Muscle layer of colon (tissue), 2 donors: ENCODE data around the gene TAS2R60.

ENCODE experiments used
- H3K27ac ChIP-seq: one replicate; pipeline ENCODE4 v1.7.0; 2013; ENCODE audit warnings: low read depth, mild to moderate bottlenecking, low read length, moderate library complexity
- H3K27me3 ChIP-seq, 2 donors: one replicate each; pipeline ENCODE4 v1.7.0; 2013; ENCODE audit warnings: low read length in 2 of 2, mild to moderate bottlenecking in 2 of 2; ENCODE audit not compliant: insufficient read depth in 2 of 2, control insufficient read depth in 1 of 2
- H3K36me3 ChIP-seq: one replicate; pipeline ENCODE4 v1.7.0; 2013; ENCODE audit warnings: mild to moderate bottlenecking, low read length; ENCODE audit not compliant: insufficient read depth
- H3K4me1 ChIP-seq: one replicate; pipeline ENCODE4 v1.7.0; 2013; ENCODE audit warnings: mild to moderate bottlenecking, low read length; ENCODE audit not compliant: insufficient read depth
- H3K4me3 ChIP-seq, 2 donors: one replicate each; pipeline ENCODE4 v1.7.0; 2013; ENCODE audit warnings: low read length in 2 of 2, low read depth in 1 of 2, mild to moderate bottlenecking in 1 of 2, moderate library complexity in 1 of 2
- H3K9ac ChIP-seq: one replicate; pipeline ENCODE4 v1.7.0; 2013; ENCODE audit warnings: low read length
- H3K9me3 ChIP-seq: one replicate; pipeline ENCODE4 v1.7.0; 2013; ENCODE audit warnings: mild to moderate bottlenecking, low read length
- donor health status: abdominal sarcoma.
- donor health status: Adenocarcinoma of cecum.

Gene TAS2R60, protein sequence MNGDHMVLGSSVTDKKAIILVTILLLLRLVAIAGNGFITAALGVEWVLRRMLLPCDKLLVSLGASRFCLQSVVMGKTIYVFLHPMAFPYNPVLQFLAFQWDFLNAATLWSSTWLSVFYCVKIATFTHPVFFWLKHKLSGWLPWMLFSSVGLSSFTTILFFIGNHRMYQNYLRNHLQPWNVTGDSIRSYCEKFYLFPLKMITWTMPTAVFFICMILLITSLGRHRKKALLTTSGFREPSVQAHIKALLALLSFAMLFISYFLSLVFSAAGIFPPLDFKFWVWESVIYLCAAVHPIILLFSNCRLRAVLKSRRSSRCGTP

DNA sequence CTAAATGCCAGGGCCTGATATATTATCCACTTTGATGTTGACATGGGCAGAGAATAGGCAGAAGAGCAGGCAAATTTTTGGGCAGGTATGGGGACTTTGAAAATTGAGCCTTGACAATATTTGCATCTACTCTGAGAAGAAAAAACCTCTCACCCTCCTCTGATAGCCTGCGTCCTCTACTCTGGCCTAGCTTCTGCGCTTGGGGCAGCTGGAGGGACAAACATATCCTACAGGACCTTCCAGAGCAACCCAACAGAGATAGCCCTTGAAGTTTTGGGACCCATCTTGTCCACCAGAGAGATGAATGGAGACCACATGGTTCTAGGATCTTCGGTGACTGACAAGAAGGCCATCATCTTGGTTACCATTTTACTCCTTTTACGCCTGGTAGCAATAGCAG, at the start of gene TAS2R60:
TAS2R60 (plus strand) TSS at position 301 of the 400 bp plus-strand sequence; CDS start at position 301, 0 bp downstream.
- H3K4me1 ChIP-seq: no peaks in the 10 kb centered on the region
- no peak within 1 kb of the TSS for H3K27ac ChIP-seq
- H3K4me3 ChIP-seq: no peak within 1 kb of the TSS

DNA sequence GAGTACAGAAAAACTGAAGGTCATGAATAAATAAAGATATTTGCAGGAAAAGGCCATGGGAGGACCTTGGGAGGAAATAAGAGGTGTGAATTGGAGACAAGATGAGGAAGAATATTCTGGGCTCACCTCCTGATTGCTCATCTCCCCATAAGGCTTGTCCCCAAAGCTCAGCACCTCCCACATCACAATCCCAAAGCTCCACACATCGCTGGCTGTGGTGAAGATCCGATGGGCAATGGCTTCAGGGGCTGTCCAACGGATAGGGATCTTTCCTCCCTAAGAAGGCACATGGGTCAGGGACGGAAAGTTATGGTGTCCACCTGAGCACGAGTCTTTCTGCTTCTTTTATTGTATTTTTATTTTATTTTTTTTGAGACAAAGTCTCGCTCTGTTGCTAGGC, 49.2 kb upstream of the TAS2R60 start:
- H3K9me3 ChIP-seq: no peaks in the 10 kb centered on the region
- H3K36me3 ChIP-seq: peaks cover 21% of the 10 kb centered on the region
- H3K4me3 ChIP-seq: no peak overlapping the region
- H3K4me1 ChIP-seq: peaks cover 53% of the 10 kb centered on the region
- no peak overlapping the region for H3K9ac ChIP-seq
- no peaks in the 10 kb centered on the region for H3K27me3 ChIP-seq
- no peak overlapping the region for H3K27ac ChIP-seq

More for the DNA sequence above, at the start of gene TAS2R60:
- Histone ChIP-seq H3K36me3 (no peaks in the 10 kb centered on the region), H3K9ac (no peak within 1 kb of the TSS), H3K9me3 (no peaks in the 10 kb centered on the region), H3K27me3 (no peaks in the 10 kb centered on the region)

DNA sequence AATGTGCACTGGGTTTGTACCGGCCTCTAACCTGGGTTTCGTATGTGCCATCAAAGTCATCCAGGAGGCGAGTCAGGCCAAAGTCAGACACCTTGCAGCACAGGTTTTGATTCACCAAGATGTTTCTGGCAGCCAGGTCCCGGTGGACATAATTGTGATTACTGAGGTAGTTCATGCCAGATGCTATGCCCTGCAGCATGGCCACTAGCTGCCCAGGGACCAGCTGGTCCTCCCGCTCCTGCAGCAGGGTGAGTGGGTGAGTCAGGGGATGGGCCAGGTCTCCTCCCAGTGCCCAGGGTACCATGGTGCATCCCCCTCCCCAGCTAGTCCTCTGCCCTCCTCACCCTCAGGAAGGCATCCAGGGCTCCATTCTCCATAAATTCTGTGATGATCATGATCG, 48.5 kb upstream of the TAS2R60 start:
- peaks cover 46% of the 10 kb centered on the region for H3K4me1 ChIP-seq
- peaks cover 14% of the 10 kb centered on the region for H3K36me3 ChIP-seq
- H3K9ac ChIP-seq: no peak overlapping the region
- no peak overlapping the region for H3K4me3 ChIP-seq
- no peaks in the 10 kb centered on the region for H3K9me3 ChIP-seq
- H3K27me3 ChIP-seq: no peaks in the 10 kb centered on the region
- no peak overlapping the region for H3K27ac ChIP-seq

DNA sequence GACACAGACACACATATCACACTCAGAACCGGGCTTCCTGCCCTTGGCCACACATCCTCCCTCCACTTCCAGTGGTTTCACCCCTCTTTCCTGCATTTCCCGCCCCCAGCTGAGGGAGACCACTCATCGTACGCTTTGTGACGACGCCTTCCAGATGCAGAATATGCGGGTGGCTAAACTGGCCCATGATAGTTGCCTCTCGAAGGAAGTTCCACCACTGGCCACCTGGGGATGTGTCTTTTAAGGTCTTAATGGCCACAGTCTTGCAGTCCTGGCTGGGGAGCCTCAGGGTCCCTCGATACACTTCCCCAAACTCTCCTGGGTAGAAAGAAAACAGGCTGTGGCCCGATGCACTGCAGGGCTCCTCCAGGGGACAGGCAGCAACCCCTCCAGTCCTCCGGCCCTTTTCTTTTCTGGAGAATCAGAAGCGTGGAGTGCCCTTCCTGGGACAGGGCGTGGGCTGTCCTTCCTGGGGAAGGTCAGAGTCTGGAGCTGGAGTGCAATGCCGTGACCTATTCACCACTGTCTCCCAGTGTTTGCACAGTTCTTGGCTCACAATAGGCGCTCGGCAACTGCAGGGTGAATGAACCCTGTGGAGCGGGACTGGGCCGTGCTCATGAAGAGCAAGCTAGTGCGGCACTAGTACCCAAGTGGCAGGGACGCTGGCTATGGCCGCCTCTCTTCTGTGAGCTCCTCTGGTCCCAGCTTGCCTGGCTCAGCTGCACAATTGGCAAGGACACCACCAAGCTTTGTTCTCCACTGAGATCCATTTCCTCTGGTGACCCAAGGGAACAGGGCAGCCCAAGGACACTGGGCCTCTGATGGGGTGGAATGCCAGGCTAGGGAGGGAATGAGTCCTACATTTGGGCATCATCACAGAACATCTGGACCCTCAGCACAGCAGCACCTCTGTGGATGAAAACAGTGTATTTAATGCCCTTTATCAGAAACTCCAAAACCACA, 47.8 kb upstream of the TAS2R60 start:
- Histone ChIP-seq H3K27ac (no peak overlapping the region), H3K9ac (no peak overlapping the region), H3K4me3 (no peak overlapping the region), H3K27me3 (no peaks in the 10 kb centered on the region), H3K9me3 (no peaks in the 10 kb centered on the region), H3K4me1 (peaks cover 39% of the 10 kb centered on the region), H3K36me3 (peaks cover 7% of the 10 kb centered on the region)

DNA sequence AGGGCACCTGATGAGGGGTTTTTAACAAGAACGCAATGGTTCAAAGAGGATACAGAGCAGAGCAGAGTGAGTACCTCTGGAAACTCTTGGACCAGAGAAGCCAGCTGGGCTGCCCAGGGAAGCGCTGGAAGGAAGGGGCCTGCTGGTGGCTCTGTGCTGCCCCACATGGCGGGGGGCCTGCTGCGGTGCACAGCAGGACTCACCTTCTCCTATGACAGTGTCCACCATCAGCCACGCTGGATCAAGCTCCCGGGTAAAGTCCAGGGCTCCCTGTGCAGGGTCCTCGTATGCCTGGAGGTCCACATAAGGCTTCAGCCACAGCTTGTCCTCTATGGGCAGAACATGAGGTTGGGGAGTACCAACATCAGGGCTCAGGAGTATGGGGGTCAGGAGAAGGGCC, 47.1 kb upstream of the TAS2R60 start:
- Histone ChIP-seq H3K4me3 (no peak overlapping the region), H3K4me1 (peaks cover 31% of the 10 kb centered on the region)

DNA sequence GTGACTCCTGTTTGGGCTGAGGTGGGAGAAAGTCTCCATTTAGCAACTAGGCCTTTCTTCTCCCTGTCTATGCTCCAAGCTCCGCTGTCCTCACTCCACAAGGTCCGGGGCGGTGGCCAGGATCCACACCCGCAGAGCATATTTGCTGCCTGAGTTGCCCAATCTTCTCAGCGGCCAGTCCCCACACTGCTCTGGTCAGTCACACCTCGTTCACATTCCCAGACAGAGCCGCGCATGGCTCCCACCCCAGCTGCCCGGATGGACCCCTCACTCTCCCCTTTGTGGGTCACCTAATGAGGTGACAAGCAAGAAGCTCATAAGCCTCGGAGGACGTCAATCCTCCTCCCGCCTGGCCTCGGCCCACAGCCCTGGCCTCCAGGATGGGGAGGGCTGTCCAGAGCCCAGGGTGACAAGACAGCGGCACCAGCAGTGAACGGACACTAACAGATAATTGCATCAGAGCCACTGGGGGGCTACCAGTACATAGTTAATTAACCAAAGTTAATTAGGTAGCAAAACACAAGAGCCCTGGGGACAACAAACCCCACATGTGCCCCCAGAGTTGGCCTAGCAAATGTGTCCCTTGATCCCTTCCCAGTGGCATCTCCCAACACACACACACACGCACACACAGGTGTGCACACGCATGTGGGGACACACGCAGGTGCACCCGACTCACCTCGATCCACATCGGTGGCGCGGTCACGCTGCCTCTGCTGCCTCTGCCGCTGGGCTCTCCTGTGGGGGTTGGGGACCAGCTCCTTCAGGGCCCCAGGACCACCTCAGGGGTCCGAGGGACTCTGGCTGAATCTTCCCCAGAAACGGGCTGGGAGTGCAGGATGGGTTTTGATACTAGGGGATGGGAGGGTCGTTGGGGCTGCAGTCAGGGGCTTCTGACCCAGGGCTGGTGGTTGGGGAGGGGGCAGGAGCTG, 46.4 kb upstream of the TAS2R60 start:
- peaks cover 24% of the 10 kb centered on the region for H3K4me1 ChIP-seq
- H3K27me3 ChIP-seq: no peaks in the 10 kb centered on the region
- no peak overlapping the region for H3K27ac ChIP-seq
- no peak overlapping the region for H3K4me3 ChIP-seq
- no peaks in the 10 kb centered on the region for H3K36me3 ChIP-seq
- no peaks in the 10 kb centered on the region for H3K9me3 ChIP-seq
- no peak overlapping the region for H3K9ac ChIP-seq

More for the DNA sequence above, 47.1 kb upstream of the TAS2R60 start:
- no peaks in the 10 kb centered on the region for H3K9me3 ChIP-seq
- H3K27ac ChIP-seq: no peak overlapping the region
- H3K9ac ChIP-seq: no peak overlapping the region
- H3K27me3 ChIP-seq: no peaks in the 10 kb centered on the region
- peaks cover 4% of the 10 kb centered on the region for H3K36me3 ChIP-seq

DNA sequence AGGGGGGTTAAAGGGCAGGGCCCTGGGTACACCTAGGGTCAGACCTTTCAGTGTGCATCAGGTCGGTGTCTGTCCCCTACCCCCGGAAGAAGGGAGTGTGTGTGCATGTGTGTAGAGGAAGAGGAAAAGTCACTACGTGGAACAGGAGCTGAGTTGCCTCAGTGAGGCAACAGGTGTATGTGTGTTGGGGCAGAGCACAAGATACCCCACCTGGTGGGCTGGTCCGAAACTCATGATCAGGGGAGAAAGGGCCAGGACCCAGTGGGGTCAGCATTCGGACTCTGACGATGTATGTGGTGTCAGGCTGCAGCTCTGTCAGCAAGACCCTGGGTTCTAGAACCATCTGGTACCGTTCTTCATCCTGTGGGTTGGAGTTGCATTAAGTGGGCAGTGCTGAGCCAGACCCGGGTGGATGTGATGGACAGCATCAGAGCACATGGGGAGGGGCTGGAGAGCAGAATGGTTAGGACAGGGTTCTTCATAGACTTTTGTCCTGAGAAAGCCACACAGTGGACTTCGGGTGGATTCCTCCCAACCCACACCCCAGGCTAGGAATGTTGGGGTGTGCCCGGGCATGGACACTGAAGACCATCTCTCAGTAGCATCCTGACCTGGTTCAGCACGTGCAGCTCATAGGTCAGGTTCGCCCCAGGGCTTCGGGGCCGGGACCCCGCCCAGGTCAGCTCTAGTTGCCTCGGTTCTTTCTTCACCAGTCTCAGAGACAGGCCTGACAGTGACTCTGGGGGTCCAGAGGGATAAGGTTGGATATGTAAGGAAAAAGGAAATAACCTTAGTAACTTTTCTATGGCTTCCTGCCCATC, 45.3 kb upstream of the TAS2R60 start:
- Histone ChIP-seq H3K27me3 (no peaks in the 10 kb centered on the region), H3K9me3 (no peaks in the 10 kb centered on the region), H3K36me3 (no peaks in the 10 kb centered on the region), H3K4me1 (peaks cover 14% of the 10 kb centered on the region), H3K27ac (no peak overlapping the region), H3K9ac (no peak overlapping the region), H3K4me3 (no peak overlapping the region)

DNA sequence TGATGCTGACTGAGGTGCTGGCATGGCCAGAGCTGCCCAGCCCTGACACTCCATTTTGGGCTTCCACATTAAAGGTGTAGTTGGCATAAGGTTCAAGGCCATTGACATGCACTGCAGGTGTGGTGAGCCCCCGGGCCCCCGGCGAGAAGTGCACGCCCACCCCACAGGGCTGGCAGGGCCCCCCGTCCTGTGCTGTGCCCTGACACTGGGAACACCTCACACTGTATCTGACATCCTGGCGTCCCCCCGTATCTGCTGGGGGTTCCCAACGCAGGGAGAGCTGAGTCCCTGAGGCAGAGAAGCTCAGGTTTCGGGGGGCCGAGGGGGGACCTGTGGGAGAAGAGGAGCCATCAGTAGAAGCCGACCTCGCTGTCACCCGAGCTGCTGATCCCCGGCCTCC, 44.6 kb upstream of the TAS2R60 start:
- Histone ChIP-seq H3K36me3 (no peaks in the 10 kb centered on the region), H3K4me3 (no peak overlapping the region), H3K27me3 (no peaks in the 10 kb centered on the region), H3K9ac (no peak overlapping the region), H3K27ac (no peak overlapping the region), H3K4me1 (peaks cover 8% of the 10 kb centered on the region), H3K9me3 (no peaks in the 10 kb centered on the region)

DNA sequence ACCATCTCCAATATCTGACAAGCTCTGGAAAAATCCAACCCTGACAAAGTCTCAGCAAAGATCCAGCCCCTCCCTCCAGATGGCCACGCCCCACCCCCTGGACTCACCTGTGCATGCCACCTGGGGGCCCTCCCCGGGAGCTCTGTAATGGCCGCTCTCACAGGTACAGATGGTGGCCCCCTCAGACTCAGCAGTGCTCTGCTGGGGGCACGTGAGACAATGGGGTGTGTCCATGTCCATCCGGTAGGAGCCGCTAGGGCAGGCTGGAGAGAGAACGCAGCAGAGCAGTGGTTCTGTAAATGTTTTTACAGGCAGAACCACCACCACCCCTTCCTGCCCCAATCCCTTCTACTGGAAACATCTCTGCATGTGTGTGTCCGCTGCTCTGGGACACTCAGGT, 44.1 kb upstream of the TAS2R60 start:
- Histone ChIP-seq H3K4me1 (peaks cover 4% of the 10 kb centered on the region), H3K4me3 (no peak overlapping the region)

DNA sequence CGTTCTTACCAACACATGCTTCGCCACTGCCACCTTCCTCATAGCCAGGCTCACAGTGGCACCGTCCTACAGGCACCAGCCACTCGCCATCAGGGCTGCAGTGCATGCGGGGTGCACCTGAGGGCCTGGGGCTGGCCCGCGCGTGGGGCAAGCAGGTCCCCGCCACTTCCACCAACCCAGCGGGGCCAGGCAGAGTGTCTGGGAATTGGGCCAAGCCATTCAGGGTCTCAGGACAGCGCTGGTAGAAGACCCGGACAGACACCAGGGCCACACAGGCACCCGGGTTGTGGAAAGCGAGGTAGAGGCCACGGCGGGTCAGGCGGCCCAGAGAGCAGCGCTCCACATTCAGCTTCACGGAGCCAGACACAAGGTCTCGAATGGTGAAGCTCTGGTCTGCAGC, 43.6 kb upstream of the TAS2R60 start:
- H3K9me3 ChIP-seq: no peaks in the 10 kb centered on the region
- H3K36me3 ChIP-seq: no peaks in the 10 kb centered on the region
- H3K4me1 ChIP-seq: peaks cover 4% of the 10 kb centered on the region
- no peak overlapping the region for H3K27ac ChIP-seq
- H3K4me3 ChIP-seq: no peak overlapping the region
- H3K27me3 ChIP-seq: no peaks in the 10 kb centered on the region
- H3K9ac ChIP-seq: no peak overlapping the region

More for the DNA sequence above, 44.1 kb upstream of the TAS2R60 start:
- Histone ChIP-seq H3K9ac (no peak overlapping the region), H3K27me3 (no peaks in the 10 kb centered on the region), H3K27ac (no peak overlapping the region), H3K9me3 (no peaks in the 10 kb centered on the region), H3K36me3 (no peaks in the 10 kb centered on the region)
